ENCODE results near the gene MAX. TPM values are rescaled to one million over a fixed set of nuclear protein-coding genes. Genes with fewer than 3 reads are reported as not detected.
"Not testable (repeated sequence)": the region's sequence is repeated elsewhere in the genome, so short reads cannot be mapped to it uniquely, and the experiment has no call there.

The MAX gene
- total RNA-seq, 1 donor from 2014 or later = 154 TPM

DNA sequence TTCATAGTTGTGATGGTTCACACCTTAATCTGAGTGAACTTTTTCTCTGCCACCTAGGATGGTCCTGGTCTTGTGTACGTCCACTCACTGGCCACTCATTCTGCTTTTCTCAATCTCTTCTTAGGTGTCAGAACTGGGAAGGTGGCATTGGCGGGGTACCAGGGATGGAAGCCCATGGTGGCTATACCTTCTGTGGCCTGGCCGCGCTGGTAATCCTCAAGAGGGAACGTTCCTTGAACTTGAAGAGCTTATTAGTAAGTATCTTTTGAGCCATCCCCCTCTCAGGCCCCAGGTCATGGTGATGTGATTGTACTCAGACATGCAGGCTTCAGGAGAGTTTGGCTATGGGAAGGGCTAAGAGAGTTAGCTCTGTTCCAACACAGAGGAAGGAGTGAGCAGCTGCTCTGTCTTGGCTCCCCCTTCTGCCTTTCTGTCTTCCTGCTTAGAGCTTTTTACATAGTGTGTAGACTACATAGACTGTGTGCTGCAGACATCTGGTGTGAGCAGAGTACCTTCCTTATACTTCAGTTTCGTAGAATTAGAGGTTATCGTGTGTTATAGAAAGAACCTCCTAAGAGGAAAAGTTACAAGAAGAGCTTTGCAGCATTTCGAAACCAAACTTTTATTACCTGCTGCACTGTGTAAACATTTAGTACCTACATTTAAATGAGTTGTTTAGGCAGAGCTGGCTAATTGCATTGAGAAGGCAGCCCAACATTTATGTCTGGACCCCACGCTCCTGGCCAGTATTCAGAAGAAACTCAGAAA lies 61.5 kb downstream of the MAX start:
- intact Hi-C loops (cut with micrococcal nuclease) = no loop called here

DNA sequence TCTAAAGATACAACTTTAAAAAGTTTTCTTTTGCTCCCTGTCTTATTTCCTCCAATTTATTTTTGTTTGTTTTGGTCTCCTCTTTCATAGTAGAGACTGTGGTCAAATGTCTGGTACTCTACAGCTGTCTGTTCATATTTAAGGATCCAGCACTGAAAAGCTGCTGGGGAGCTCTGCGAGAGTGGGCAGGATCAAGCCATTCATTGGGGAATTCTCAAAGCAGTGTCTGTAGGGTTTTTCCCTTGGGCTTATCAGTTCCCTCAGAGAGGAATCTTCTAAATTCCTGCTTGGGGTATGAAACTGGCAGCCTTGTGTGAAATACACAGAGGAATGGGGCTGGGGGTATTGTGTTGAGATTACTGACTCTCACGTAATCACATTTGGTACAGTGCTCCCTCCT lies 63.4 kb downstream of the MAX start:
- intact Hi-C loops (cut with micrococcal nuclease) = no loop called here

DNA sequence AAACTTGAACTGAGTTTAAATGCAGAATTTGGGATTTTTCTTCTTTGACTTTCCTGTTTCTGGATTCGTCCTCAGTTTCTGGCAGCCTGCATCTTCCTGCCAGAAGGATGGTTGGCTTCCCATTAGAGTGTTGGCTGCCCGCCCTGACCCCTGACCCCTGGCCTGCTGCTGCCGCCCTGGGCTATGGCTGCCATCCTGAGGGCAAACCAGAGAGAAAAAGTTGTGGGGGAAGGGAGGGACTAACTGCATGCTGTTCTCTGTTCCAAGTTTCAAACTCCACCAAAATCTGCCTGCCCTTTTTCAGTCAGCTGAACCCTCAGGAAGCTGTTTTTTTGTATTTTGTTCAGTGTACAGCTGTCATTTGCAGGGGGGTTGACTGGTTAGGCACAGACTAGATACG lies 67.3 kb downstream of the MAX start:
- intact Hi-C loops (cut with micrococcal nuclease) = no loop called here

DNA sequence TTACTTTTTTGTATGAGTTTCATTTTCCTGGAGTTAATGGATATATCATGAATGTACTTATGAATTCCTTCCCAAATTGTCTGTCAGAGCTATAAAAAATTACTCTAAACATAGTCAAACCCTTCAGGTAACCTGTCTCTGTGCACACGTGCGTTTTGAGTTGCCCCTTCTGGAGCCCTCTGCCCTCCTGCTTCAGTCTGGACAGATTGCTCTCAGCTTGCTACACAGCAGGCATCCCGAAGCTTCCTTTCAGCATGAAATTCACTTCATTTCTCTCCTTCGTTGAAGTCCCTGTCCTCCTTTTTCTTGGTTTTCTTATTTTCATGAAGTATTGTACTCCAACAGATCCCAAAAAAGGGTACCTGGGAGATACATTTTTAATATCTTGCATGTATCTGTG lies 68.3 kb downstream of the MAX start:
- intact Hi-C loops (cut with micrococcal nuclease) = no loop called here

DNA sequence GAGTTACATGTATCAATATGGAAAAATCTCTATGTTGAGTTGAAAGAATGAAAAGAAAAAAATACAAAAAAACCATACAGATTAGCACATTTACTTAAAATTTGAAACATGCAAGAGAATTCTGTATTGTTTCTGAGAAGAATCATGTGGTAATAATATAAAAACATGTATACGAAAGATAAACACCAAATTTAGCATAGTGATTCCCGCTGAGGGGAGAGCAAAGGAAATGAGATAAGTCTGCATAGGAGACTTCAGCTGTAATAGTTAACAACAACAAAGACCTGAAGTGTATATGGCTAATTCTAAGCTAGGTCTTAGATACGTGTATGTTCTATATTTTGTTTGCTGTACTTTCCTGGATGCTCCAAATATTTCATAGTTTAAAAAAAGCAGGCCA lies 69.1 kb downstream of the MAX start:
- intact Hi-C loops (cut with micrococcal nuclease) = no loop called here

DNA sequence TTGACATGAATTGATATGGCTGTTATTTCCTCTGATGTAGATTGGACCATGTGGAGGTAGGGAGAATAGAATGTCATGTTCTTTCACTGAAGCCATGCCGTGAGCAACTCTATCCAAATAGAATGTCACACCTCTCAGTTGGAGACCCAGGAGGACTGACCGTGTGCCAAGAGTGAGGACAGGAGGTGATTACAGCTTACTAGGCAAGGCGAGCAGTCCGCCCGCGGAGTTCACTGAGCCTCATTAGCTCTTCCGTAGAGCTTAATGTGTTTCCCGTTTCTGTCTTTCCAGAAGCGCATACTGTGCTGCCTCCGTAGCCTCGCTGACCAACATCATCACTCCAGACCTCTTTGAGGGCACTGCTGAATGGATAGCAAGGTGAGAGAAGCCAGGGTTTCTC lies 70.0 kb downstream of the MAX start:
- intact Hi-C loops (cut with micrococcal nuclease) = no loop called here

DNA sequence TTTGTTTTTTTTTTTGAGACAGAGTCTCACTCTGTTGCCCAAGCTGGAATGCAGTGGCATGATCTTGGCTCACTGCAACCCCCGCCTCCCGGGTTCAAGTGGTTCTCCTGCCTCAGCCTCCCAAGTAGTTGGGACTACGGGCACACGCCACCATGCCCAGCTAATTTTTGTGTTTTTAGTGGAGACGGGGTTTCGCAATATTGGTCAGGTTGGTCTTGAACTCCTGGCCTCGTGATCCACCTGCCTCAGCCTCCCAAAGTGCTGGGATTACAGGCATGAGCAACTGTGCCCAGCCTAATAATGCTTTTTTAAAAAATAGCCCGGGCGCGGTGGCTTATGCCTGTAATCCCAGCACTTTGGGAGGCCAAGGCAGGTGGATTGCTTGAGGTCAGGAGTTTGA lies 71.0 kb downstream of the MAX start:
- intact Hi-C loops (cut with micrococcal nuclease) = not testable (repeated sequence)

DNA sequence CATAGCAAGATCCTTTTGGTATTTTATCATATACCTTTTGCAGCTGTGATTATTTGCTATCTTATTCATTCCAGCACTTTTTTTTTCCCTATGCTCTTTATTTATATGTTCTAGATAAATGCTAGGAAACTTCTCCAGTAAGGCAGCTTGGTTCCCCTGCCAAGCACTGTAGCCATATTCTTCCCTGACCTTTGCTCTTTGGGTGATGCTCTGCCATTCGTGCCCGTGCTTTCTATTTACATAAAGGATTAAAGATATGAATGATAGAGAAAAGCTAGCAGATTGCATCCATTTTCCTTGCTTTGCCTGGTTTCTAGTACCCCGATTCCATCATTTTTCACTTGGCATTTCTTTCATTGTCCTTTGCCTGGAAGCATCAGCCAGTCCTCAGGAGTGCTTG lies 73.4 kb downstream of the MAX start:
- intact Hi-C loops (cut with micrococcal nuclease) = no loop called here

DNA sequence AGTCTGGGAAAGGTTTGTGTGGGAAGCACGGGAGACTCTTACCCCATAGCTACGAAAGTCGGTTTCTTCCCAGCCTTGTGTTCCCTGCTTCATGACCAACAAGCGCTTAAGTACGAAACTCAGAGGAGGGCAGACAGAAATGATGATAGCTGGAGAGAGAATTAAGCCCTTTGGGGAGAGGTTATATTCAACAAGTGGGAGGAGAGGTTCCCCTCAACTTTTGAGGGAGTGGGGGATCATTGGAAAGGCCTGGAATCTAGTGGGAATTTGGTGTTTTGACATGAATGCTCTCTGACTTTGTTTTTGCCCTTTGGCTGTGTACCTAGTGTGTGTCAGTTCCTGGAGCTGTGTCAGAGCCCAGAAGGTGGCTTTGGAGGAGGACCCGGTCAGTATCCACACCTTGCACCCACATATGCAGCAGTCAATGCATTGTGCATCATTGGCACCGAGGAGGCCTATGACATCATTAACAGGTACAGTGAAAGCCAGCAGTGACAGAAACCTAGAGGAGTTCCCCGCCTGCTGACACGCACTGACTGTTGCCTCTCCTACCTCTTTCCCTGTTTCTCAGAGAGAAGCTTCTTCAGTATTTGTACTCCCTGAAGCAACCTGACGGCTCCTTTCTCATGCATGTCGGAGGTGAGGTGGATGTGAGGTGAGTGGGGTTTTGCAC lies 75.1 kb downstream of the MAX start:
- intact Hi-C loops (cut with micrococcal nuclease) = no loop called here

DNA sequence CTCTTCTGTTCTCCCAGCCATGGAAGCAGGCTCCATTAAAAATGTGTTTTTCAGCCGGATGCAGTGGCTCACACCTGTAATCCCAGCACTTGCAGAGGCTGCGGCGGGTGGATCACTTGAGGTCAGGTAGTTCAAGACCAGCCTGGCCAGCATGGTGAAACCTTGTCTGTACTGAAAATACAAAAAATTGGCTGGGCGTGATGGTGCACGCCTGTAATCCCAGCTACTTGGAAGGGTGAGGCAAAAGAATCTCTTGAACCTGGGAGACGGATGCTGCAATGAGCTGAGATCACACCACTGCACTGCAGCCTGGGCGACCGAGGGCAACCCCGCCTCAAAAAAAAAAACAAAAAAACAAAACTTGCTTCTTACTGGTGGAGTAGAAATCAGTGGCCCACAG lies 75.8 kb downstream of the MAX start:
- intact Hi-C loops (cut with micrococcal nuclease) = no loop called here

DNA sequence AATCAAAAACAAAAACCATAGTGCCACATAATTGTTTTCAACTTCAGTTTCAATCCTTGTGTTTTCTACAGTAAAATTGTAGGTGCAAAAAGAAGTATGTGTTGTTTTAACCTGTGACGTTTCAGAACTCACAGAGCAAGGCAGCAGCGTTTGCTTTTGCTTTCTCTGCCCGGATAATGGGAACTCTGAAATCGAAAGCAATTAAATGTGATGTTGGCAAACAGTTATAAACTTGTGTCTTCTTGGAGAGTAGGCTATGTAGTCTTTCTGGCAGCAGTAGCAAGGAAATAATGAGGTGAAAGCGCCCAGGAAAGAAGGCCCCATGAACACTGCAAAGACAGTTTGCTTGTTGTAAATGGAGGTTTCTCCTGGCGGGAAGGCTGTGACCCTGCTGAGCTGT lies 76.5 kb downstream of the MAX start:
- intact Hi-C loops (cut with micrococcal nuclease) = no loop called here

Other genes with a start within 250 kb of the MAX start
- gene SPTB, start 222.6 kb downstream of the MAX start, total RNA-seq = not detected in 2 replicates
- gene CHURC1, start 188.1 kb downstream of the MAX start, total RNA-seq = 57.8 and 67.9 TPM in 2 replicates
- gene GPX2, start 159.8 kb downstream of the MAX start, total RNA-seq = not detected in 2 replicates
- 5.7 and 6.3 TPM in 2 replicates for gene RAB15, start 130.2 kb downstream of the MAX start, total RNA-seq
- 9.7 and 13.1 TPM in 2 replicates for gene FNTB, start 115.6 kb downstream of the MAX start, total RNA-seq

All from T-helper 1 cell treated with Interleukin-12 subunit alpha and Interleukin-12 subunit beta and Interleukin-4 antibody, amounts not matched to agents 30 ng/mL and 1 ng/mL, for 36 hours (primary cell).